ENCODE results near the gene LDAF1.
"Not testable (repeated sequence)": the region's sequence is repeated elsewhere in the genome, so short reads cannot be mapped to it uniquely, and the experiment has no call there.

Gene LDAF1

DNA sequence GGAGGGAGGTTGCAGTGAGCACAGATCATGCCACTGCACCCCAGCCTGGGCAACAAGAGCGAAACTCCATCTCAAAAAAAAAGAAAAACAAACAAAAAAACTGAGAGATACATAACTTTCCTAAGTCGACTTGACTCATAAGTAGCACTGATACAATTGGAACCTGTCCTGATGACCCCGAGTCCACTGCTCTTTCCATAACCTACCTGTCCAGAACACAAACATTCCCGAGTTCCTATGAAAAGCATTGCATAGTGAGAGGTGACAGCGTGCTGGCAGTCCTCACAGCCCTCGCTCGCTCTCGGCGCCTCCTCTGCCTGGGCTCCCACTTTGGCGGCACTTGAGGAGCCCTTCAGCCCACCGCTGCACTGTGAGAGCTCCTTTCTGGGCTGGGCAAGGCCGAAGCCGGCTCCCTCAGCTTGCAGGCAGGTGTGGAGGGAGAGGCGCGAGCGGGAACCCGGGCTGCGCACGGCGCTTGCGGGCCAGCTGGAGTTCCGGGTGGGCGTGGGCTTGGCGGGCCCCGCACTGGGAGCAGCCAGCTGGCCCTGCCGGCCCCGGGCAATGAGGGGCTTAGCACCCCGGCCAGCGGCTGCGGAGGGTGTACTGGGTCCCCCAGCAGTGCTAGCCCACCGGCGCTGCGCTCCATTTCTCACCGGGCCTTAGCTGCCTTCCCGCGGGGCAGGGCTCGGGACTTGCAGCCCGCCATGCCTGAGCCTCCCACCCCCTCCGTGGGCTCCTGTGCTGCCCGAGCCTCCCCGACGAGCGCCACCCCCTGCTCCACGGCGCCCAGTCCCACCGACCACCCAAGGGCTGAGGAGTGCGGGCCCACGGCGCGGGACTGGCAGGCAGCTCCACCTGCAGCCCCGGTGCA, 6.1 kb upstream of the LDAF1 start:
- not testable (repeated sequence) for H3K79me1 ChIP-seq (replicated peaks; ENCODE audit: low read length, poor library complexity, severe bottlenecking); H4K8ac ChIP-seq (ENCODE audit: low read length); H2BK120ac ChIP-seq (ENCODE audit: low read depth, low read length); H2BK15ac ChIP-seq (ENCODE audit: low read depth, poor library complexity, severe bottlenecking); H2AK5ac ChIP-seq (ENCODE audit: low read length, severe bottlenecking); H3K9me3 ChIP-seq (ENCODE audit: control insufficient read depth, low read length); H3K18ac ChIP-seq (ENCODE audit: low read depth in 1 of 2, low read length in 2 of 2); H3K4me1 ChIP-seq (ENCODE audit: control insufficient read depth, insufficient read depth, low read depth, low read length); H2BK12ac ChIP-seq (ENCODE audit: low read length in 2 of 2); H3K27me3 ChIP-seq (ENCODE audit: control insufficient read depth in 1 of 2, insufficient read depth in 1 of 2, low read length in 2 of 2); DNase-seq; H3K36me3 ChIP-seq (ENCODE audit: control insufficient read depth in 1 of 2, insufficient read depth in 2 of 2, low read depth in 1 of 2, low read length in 2 of 2); H3K23ac ChIP-seq (ENCODE audit: low read length in 2 of 2); H3K4me3 ChIP-seq (ENCODE audit: insufficient read depth in 1 of 2, low read depth in 1 of 2, low read length in 2 of 2); H4K91ac ChIP-seq (ENCODE audit: low read length); H3K9ac ChIP-seq (ENCODE audit: low read length); H3K27ac ChIP-seq (ENCODE audit: low read length, poor library complexity, severe bottlenecking); H2AFZ ChIP-seq (ENCODE audit: low read depth, low read length); H3K4ac ChIP-seq (ENCODE audit: low read depth in 1 of 2, low read length in 2 of 2); H3K14ac ChIP-seq (ENCODE audit: low read length in 2 of 2); H2BK5ac ChIP-seq (ENCODE audit: low read depth, low read length, poor library complexity, severe bottlenecking)
- WGBS: 38% methylated on average over 46 of the region's 51 CpGs
- H3K4me2 ChIP-seq (ENCODE audit: low read length, poor library complexity, severe bottlenecking): peak overlapping the region; percentile 38

- DNase-seq; H4K8ac ChIP-seq (ENCODE audit: low read length); H3K4me3 ChIP-seq (ENCODE audit: insufficient read depth in 1 of 2, low read depth in 1 of 2, low read length in 2 of 2); H2BK15ac ChIP-seq (ENCODE audit: low read depth, poor library complexity, severe bottlenecking); H2BK12ac ChIP-seq (ENCODE audit: low read length in 2 of 2); H3K4me1 ChIP-seq (ENCODE audit: control insufficient read depth, insufficient read depth, low read depth, low read length); H3K14ac ChIP-seq (ENCODE audit: low read length in 2 of 2); H3K18ac ChIP-seq (ENCODE audit: low read depth in 1 of 2, low read length in 2 of 2); H4K91ac ChIP-seq (ENCODE audit: low read length); H2AFZ ChIP-seq (ENCODE audit: low read depth, low read length); H3K9ac ChIP-seq (ENCODE audit: low read length); H3K23ac ChIP-seq (ENCODE audit: low read length in 2 of 2); H2AK5ac ChIP-seq (ENCODE audit: low read length, severe bottlenecking); H3K27ac ChIP-seq (ENCODE audit: low read length, poor library complexity, severe bottlenecking); H3K4me2 ChIP-seq (ENCODE audit: low read length, poor library complexity, severe bottlenecking); H2BK5ac ChIP-seq (ENCODE audit: low read depth, low read length, poor library complexity, severe bottlenecking); H2BK120ac ChIP-seq (ENCODE audit: low read depth, low read length); H3K79me1 ChIP-seq (replicated peaks; ENCODE audit: low read length, poor library complexity, severe bottlenecking); H3K36me3 ChIP-seq (ENCODE audit: control insufficient read depth in 1 of 2, insufficient read depth in 2 of 2, low read depth in 1 of 2, low read length in 2 of 2); H3K4ac ChIP-seq (ENCODE audit: low read depth in 1 of 2, low read length in 2 of 2); H3K9me3 ChIP-seq (ENCODE audit: control insufficient read depth, low read length); H3K27me3 ChIP-seq (ENCODE audit: control insufficient read depth in 1 of 2, insufficient read depth in 1 of 2, low read length in 2 of 2): not testable (repeated sequence)
- WGBS: 91% methylated on average over 10 of the region's 11 CpGs
Observed at GRCh38 chr16:21153124-21153729, 5.2 kb upstream of the LDAF1 start.

DNA sequence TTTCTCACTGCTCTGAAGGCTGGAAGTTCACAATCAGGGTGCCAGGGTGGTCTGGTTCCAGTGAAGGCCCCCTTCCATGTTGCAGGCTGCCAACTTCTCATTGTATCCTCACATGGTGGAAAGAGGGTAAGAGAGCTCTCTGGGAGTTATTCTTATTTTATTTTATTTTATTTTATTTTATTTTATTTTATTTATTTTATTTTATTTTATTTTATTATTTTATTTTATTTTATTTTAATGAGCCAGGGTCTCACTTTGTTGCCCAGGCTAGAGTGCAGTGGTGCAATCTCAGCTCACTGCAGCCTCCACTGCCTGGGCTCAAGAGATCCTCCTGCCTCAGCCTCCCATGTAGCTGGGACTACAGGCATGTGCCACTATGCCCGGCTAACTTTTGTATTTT, 2.5 kb upstream of the LDAF1 start:
- Histone ChIP-seq H3K4me1 (ENCODE audit: control insufficient read depth, insufficient read depth, low read depth, low read length) (peaks cover 10% of the 10 kb centered on the region), H3K79me1 (replicated peaks; ENCODE audit: low read length, poor library complexity, severe bottlenecking) (peaks cover 12% of the 10 kb centered on the region)
- not testable (repeated sequence) for H3K27ac ChIP-seq (ENCODE audit: low read length, poor library complexity, severe bottlenecking); H3K9me3 ChIP-seq (ENCODE audit: control insufficient read depth, low read length); H3K36me3 ChIP-seq (ENCODE audit: control insufficient read depth in 1 of 2, insufficient read depth in 2 of 2, low read depth in 1 of 2, low read length in 2 of 2); H2BK120ac ChIP-seq (ENCODE audit: low read depth, low read length); H3K27me3 ChIP-seq (ENCODE audit: control insufficient read depth in 1 of 2, insufficient read depth in 1 of 2, low read length in 2 of 2); H3K18ac ChIP-seq (ENCODE audit: low read depth in 1 of 2, low read length in 2 of 2); H2BK5ac ChIP-seq (ENCODE audit: low read depth, low read length, poor library complexity, severe bottlenecking); H2BK12ac ChIP-seq (ENCODE audit: low read length in 2 of 2); H3K4ac ChIP-seq (ENCODE audit: low read depth in 1 of 2, low read length in 2 of 2); H2BK15ac ChIP-seq (ENCODE audit: low read depth, poor library complexity, severe bottlenecking); H2AK5ac ChIP-seq (ENCODE audit: low read length, severe bottlenecking); H3K14ac ChIP-seq (ENCODE audit: low read length in 2 of 2); H4K8ac ChIP-seq (ENCODE audit: low read length); H3K4me3 ChIP-seq (ENCODE audit: insufficient read depth in 1 of 2, low read depth in 1 of 2, low read length in 2 of 2); H4K91ac ChIP-seq (ENCODE audit: low read length); H3K4me2 ChIP-seq (ENCODE audit: low read length, poor library complexity, severe bottlenecking); DNase-seq; H3K23ac ChIP-seq (ENCODE audit: low read length in 2 of 2); H3K9ac ChIP-seq (ENCODE audit: low read length); H2AFZ ChIP-seq (ENCODE audit: low read depth, low read length)
- no CpG with 5 or more reads among the region's 1 CpG for WGBS

- peak; percentile 83 for DNase-seq
- Histone ChIP-seq H4K8ac (ENCODE audit: low read length) (no peak overlapping the region), H3K14ac (ENCODE audit: low read length in 2 of 2) (no peak overlapping the region), H3K23ac (ENCODE audit: low read length in 2 of 2) (no peak overlapping the region), H3K4me2 (ENCODE audit: low read length, poor library complexity, severe bottlenecking) (no peak overlapping the region), H3K9ac (ENCODE audit: low read length) (peak overlapping the region; percentile 91), H3K4me1 (ENCODE audit: control insufficient read depth, insufficient read depth, low read depth, low read length) (peaks cover 10% of the 10 kb centered on the region), H3K18ac (ENCODE audit: low read depth in 1 of 2, low read length in 2 of 2) (no peak overlapping the region), H2AK5ac (ENCODE audit: low read length, severe bottlenecking) (peak overlapping the region; percentile 19), H3K36me3 (ENCODE audit: control insufficient read depth in 1 of 2, insufficient read depth in 2 of 2, low read depth in 1 of 2, low read length in 2 of 2) (peaks cover 0 to 12% of the 10 kb centered on the region in 2 experiments), H2BK120ac (ENCODE audit: low read depth, low read length) (no peak overlapping the region), H2BK15ac (ENCODE audit: low read depth, poor library complexity, severe bottlenecking) (no peak overlapping the region), H3K79me1 (replicated peaks; ENCODE audit: low read length, poor library complexity, severe bottlenecking) (peaks cover 12% of the 10 kb centered on the region), H2BK12ac (ENCODE audit: low read length in 2 of 2) (no peak overlapping the region), H3K9me3 (ENCODE audit: control insufficient read depth, low read length) (no peaks in the 10 kb centered on the region), H3K4me3 (ENCODE audit: insufficient read depth in 1 of 2, low read depth in 1 of 2, low read length in 2 of 2) (no peak overlapping the region), H2BK5ac (ENCODE audit: low read depth, low read length, poor library complexity, severe bottlenecking) (no peak overlapping the region), H4K91ac (ENCODE audit: low read length) (no peak overlapping the region), H3K4ac (ENCODE audit: low read depth in 1 of 2, low read length in 2 of 2) (no peak overlapping the region), H3K27me3 (ENCODE audit: control insufficient read depth in 1 of 2, insufficient read depth in 1 of 2, low read length in 2 of 2) (no peaks in the 10 kb centered on the region), H2AFZ (ENCODE audit: low read depth, low read length) (no peak overlapping the region), H3K27ac (ENCODE audit: low read length, poor library complexity, severe bottlenecking) (no peak overlapping the region)
- 73% methylated on average over 5 of the region's 6 CpGs for WGBS
Observed at GRCh38 chr16:21156767-21157467, 1.6 kb upstream of the LDAF1 start.
